ENCODE measurements around the gene DHCR24. TPM values are rescaled to one million over a fixed set of nuclear protein-coding genes. Genes with fewer than 3 reads are reported as not detected.

Gene DHCR24
- polyA plus RNA-seq, 1 donor (not counting 4 experiments of a cell fraction or from before 2014, with no cell fraction given), result 363 TPM

- Histone ChIP-seq H4K20me1 (ENCODE audit: control insufficient read depth, extremely low read depth, insufficient read depth, low read length) (peaks cover 24% of the 10 kb centered on the region), H3K9me1 (ENCODE audit: control insufficient read depth, extremely low read depth, insufficient read depth, low read length) (no peaks in the 10 kb centered on the region), H3K4me1 (ENCODE audit: control insufficient read depth, extremely low read depth, insufficient read depth, low read length) (peaks cover 20% of the 10 kb centered on the region), H3K27me3 (ENCODE audit: control insufficient read depth, extremely low read depth, insufficient read depth, low read length) (no peaks in the 10 kb centered on the region), H3K9ac (ENCODE audit: control insufficient read depth, extremely low read depth, insufficient read depth, low read length) (no peak overlapping the region), H2AFZ (ENCODE audit: control insufficient read depth, low read length) (no peak overlapping the region), H3K4me3 (ENCODE audit: control insufficient read depth in 2 of 3, extremely low read depth in 1 of 3, insufficient read depth in 2 of 3, low read depth in 1 of 3, low read length in 3 of 3) (no peak overlapping the region), H3K9me3 (ENCODE audit: control insufficient read depth, low read depth, low read length) (no peaks in the 10 kb centered on the region), H3K27ac (ENCODE audit: control insufficient read depth, insufficient read depth, low read length) (no peak overlapping the region), H3K4me2 (ENCODE audit: control insufficient read depth, extremely low read depth, insufficient read depth, low read depth, low read length) (no peak overlapping the region), H3K36me3 (ENCODE audit: control insufficient read depth in 2 of 2, extremely low read depth in 1 of 2, insufficient read depth in 2 of 2, low read length in 2 of 2) (peaks cover 40 to 46% of the 10 kb centered on the region in 2 experiments), H3K79me2 (ENCODE audit: control insufficient read depth, insufficient read depth, low read length) (peaks cover 87% of the 10 kb centered on the region)
- dilution Hi-C loops (cut with MboI; ENCODE audit: extremely low pct_ligation_motif_present, low sequenced_read_pairs), result no loop called here
- no peak for TF ChIP-seq EZH2 (IDR thresholded peaks at IDR 0.05; ENCODE audit: low read length)
- TF ChIP-seq CTCF (optimal IDR thresholded peaks at IDR 0.05 in 1 of 3, IDR thresholded peaks at IDR 0.05 in 1 of 3, conservative IDR thresholded peaks at IDR 0.05 in 1 of 3; ENCODE audit: extremely low read depth in 1 of 3, insufficient read depth in 2 of 3, low read length in 3 of 3), result no peak
- DNase-seq (ENCODE audit: low read depth, low spot score), result no peak
- no peak for FAIRE-seq
Observed at GRCh38 chr1:54876814-54877213, 10.2 kb downstream of the DHCR24 start.

GRCh38 chr1:54875000-54875399 lies 12.0 kb downstream of the DHCR24 start:
- TF ChIP-seq EZH2 (IDR thresholded peaks at IDR 0.05; ENCODE audit: low read length) (no peak), CTCF (optimal IDR thresholded peaks at IDR 0.05 in 1 of 3, IDR thresholded peaks at IDR 0.05 in 1 of 3, conservative IDR thresholded peaks at IDR 0.05 in 1 of 3; ENCODE audit: extremely low read depth in 1 of 3, insufficient read depth in 2 of 3, low read length in 3 of 3) (no peak)
- Histone ChIP-seq H3K27ac (ENCODE audit: control insufficient read depth, insufficient read depth, low read length) (no peak overlapping the region), H2AFZ (ENCODE audit: control insufficient read depth, low read length) (no peak overlapping the region), H3K9ac (ENCODE audit: control insufficient read depth, extremely low read depth, insufficient read depth, low read length) (no peak overlapping the region), H3K4me3 (ENCODE audit: control insufficient read depth in 2 of 3, extremely low read depth in 1 of 3, insufficient read depth in 2 of 3, low read depth in 1 of 3, low read length in 3 of 3) (no peak overlapping the region), H3K9me1 (ENCODE audit: control insufficient read depth, extremely low read depth, insufficient read depth, low read length) (no peaks in the 10 kb centered on the region), H4K20me1 (ENCODE audit: control insufficient read depth, extremely low read depth, insufficient read depth, low read length) (peaks cover 30% of the 10 kb centered on the region), H3K4me1 (ENCODE audit: control insufficient read depth, extremely low read depth, insufficient read depth, low read length) (peaks cover 20% of the 10 kb centered on the region), H3K4me2 (ENCODE audit: control insufficient read depth, extremely low read depth, insufficient read depth, low read depth, low read length) (no peak overlapping the region), H3K79me2 (ENCODE audit: control insufficient read depth, insufficient read depth, low read length) (peaks cover 80% of the 10 kb centered on the region), H3K36me3 (ENCODE audit: control insufficient read depth in 2 of 2, extremely low read depth in 1 of 2, insufficient read depth in 2 of 2, low read length in 2 of 2) (peaks cover 52 to 54% of the 10 kb centered on the region in 2 experiments), H3K9me3 (ENCODE audit: control insufficient read depth, low read depth, low read length) (no peaks in the 10 kb centered on the region), H3K27me3 (ENCODE audit: control insufficient read depth, extremely low read depth, insufficient read depth, low read length) (no peaks in the 10 kb centered on the region)
- no peak for DNase-seq (ENCODE audit: low read depth, low spot score)
- dilution Hi-C loops (cut with MboI; ENCODE audit: extremely low pct_ligation_motif_present, low sequenced_read_pairs), result no loop called here
- no peak for FAIRE-seq

Data from keratinocyte (primary cell).